ENCODE data around the gene CNDP1. TPM values are rescaled to one million over a fixed set of nuclear protein-coding genes. Genes with fewer than 3 reads are reported as not detected.
A peak's percentile ranks its signal among the peaks of the same experiment; 100 is the strongest.
"Not testable (repeated sequence)": the region's sequence is repeated elsewhere in the genome, so short reads cannot be mapped to it uniquely, and the experiment has no call there.

The CNDP1 gene
- total RNA-seq, 1 donor from 2014 or later, result 0.48 TPM

DNA sequence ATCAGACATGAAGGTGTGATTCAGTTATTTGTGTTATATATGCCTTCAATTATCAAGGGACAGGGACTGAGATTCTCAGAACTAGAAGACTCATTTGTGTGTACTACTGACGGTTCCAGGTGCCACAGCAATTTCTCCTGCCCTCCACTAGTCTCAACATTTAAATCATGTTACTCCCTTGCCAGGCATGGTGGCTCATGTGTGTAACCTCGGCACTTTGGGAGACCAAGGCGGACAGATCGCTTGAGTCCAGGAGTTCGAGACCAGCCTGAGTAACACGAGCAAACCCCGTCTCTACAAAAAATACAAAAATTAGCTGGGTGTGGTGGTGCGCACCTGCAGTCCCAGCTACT, 37.0 kb upstream of the CNDP1 start:
- Mint-ChIP-seq H3K27me3 (no peaks in the 10 kb centered on the region), H3K4me3 (peak overlapping the region; percentile 97), H3K9me3 (no peaks in the 10 kb centered on the region), H3K27ac (peak overlapping the region; percentile 91), H3K4me1 (ENCODE audit: unreplicated experiment) (peaks cover 29% of the 10 kb centered on the region), H3K36me3 (peaks cover 20% of the 10 kb centered on the region)
- TF ChIP-seq, protein P1, sequence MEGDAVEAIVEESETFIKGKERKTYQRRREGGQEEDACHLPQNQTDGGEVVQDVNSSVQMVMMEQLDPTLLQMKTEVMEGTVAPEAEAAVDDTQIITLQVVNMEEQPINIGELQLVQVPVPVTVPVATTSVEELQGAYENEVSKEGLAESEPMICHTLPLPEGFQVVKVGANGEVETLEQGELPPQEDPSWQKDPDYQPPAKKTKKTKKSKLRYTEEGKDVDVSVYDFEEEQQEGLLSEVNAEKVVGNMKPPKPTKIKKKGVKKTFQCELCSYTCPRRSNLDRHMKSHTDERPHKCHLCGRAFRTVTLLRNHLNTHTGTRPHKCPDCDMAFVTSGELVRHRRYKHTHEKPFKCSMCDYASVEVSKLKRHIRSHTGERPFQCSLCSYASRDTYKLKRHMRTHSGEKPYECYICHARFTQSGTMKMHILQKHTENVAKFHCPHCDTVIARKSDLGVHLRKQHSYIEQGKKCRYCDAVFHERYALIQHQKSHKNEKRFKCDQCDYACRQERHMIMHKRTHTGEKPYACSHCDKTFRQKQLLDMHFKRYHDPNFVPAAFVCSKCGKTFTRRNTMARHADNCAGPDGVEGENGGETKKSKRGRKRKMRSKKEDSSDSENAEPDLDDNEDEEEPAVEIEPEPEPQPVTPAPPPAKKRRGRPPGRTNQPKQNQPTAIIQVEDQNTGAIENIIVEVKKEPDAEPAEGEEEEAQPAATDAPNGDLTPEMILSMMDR (conservative IDR thresholded peaks at IDR 0.05), result no peak
- no peak for DNase-seq (ENCODE audit: extremely low spot score, unreplicated experiment)

DNA sequence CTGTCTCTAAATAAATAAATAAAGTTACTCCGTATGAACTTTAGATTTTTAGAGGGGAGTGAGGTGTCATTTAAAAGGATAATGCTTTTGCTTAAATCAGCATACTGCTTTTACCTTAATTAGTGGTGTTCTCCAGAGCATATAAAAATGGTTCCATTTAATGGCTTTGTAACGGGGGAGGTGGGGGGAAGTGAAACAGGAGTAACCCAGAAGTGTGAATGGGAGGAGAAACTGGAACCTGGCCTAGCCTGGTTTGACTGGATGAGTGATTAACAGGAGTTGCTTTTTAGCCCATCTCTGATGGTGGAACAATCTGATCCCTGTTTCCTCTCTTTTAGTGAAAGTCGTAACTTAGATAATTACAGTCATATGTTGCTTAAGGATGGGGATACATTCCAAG, 36.5 kb upstream of the CNDP1 start:
- H3K27ac Mint-ChIP-seq, result peak overlapping the region; percentile 91
- no peaks in the 10 kb centered on the region for H3K27me3 Mint-ChIP-seq
- peaks cover 29% of the 10 kb centered on the region for H3K4me1 Mint-ChIP-seq (ENCODE audit: unreplicated experiment)
- peaks cover 23% of the 10 kb centered on the region for H3K36me3 Mint-ChIP-seq
- no peak for DNase-seq (ENCODE audit: extremely low spot score, unreplicated experiment)
- TF ChIP-seq, protein P1 (conservative IDR thresholded peaks at IDR 0.05), result no peak
- H3K9me3 Mint-ChIP-seq, result no peaks in the 10 kb centered on the region
- peak overlapping the region; percentile 97 for H3K4me3 Mint-ChIP-seq

DNA sequence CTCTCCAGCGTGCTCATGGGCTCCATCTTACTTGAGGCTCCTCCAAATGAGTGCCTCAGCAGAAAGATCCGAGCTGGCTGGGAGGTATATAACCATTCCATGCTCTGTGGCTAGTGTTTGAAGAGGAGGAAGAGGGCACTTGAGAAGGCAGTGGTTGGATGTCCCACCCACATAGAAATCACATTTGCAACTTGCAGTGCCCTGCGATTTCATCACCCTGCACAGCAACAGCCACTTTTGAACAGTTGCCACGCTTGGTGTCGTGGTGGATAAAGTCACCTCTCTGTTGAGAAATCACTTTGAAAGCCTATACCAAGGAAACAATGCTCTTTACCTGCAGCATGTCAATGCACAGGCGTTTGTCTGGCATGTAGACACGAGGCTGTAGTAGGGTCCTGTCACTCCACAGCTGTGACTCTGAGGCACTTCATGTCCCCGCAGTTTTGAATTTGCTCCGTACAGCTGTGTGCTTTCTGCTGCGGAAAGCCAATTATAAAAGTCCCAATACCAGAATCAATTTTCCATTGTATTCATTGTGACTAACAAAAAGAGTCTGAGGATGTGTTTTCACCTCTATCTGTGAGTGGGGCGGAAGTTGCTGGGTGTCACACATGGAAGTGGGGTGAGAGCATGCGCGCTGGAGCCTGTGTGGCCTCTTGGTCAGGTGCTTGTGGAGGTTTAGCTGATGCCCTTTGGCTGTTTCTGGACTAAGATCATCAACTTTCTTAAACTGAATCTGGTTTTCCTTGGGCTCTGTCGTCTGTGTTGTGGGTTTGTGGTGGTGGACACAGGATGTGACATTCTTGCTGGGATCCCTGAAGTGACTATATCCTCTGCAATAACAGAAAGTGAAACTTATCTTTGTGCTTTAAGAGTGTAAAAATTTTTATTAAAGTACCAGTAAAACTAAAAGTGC, 35.3 kb upstream of the CNDP1 start:
- TF ChIP-seq, protein P1 (conservative IDR thresholded peaks at IDR 0.05), result no peak
- no peaks in the 10 kb centered on the region for H3K27me3 Mint-ChIP-seq
- peak overlapping the region; percentile 86 for H3K4me3 Mint-ChIP-seq
- H3K9me3 Mint-ChIP-seq, result no peaks in the 10 kb centered on the region
- DNase-seq (ENCODE audit: extremely low spot score, unreplicated experiment), result no peak
- peaks cover 29% of the 10 kb centered on the region for H3K4me1 Mint-ChIP-seq (ENCODE audit: unreplicated experiment)
- peaks cover 23% of the 10 kb centered on the region for H3K36me3 Mint-ChIP-seq
- peak overlapping the region; percentile 96 for H3K27ac Mint-ChIP-seq

DNA sequence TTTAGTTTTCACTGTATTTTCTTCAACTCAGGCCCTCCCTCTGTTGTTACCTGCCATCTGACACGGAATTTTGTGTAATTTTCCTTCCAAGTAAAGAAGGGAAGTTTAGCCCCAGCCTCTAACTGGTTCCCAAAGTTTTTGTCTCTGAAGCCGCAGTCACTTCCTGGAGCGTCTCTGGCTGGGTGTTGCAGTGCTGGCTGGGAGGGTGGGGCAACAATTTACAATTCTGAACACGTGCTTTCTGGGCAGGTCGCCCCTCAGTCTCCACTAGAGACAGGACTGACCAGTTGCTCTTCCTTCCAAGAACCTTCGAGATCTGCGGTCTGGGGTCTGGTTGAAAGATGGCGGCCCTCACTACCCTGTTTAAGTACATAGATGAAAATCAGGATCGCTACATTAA, 34.7 kb upstream of the CNDP1 start:
- Mint-ChIP-seq H3K27ac (peak overlapping the region; percentile 96), H3K4me1 (ENCODE audit: unreplicated experiment) (peaks cover 29% of the 10 kb centered on the region), H3K4me3 (peak overlapping the region; percentile 86), H3K27me3 (no peaks in the 10 kb centered on the region), H3K36me3 (peaks cover 23% of the 10 kb centered on the region), H3K9me3 (no peaks in the 10 kb centered on the region)
- TF ChIP-seq, protein P1 (conservative IDR thresholded peaks at IDR 0.05), result no peak
- no peak for DNase-seq (ENCODE audit: extremely low spot score, unreplicated experiment)

DNA sequence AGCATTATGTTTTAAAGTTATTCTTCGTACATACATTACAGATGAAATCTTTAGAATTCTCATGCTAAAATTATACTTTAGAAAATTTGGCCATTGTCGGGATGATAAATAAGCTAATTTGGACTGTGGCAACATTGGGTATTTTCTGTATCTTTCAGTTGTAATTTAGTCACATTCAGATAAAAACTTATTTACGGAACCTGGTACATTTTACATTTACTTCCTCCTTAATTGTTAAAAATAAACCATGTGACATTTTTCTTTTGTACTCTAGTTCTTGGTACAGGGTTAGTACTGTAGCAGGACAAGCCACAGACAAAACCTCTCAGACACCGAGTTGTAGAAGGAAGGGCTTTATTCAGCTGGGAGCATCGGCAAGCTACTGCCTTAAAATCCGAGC, 33.9 kb upstream of the CNDP1 start:
- peaks cover 29% of the 10 kb centered on the region for H3K4me1 Mint-ChIP-seq (ENCODE audit: unreplicated experiment)
- H3K4me3 Mint-ChIP-seq, result peak overlapping the region; percentile 86
- peak overlapping the region; percentile 96 for H3K27ac Mint-ChIP-seq

DNA sequence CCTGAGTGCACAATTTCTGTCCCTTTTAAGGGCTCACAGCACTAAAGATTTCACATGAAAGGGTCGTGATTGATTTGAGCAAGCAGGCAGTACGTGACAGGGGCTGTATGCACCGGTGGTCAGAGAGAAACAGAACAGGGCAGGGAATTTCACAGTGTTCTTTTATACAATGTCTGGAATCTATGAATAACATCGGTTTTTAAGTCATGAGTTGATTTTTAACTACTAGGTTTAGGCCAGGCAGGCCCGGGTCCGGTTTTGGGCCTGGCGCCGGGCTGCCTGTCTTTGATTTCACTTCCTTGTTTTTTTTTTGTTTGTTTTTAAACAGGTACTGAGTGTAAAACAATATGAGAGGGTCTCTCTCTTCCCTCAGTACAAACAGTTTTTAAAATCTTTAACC, 33.5 kb upstream of the CNDP1 start:
- Mint-ChIP-seq H3K36me3 (peaks cover 27% of the 10 kb centered on the region), H3K4me3 (peak overlapping the region; percentile 86), H3K4me1 (ENCODE audit: unreplicated experiment) (peaks cover 29% of the 10 kb centered on the region), H3K27ac (peak overlapping the region; percentile 96)
- not testable (repeated sequence) for DNase-seq (ENCODE audit: extremely low spot score, unreplicated experiment); H3K27me3 Mint-ChIP-seq; H3K9me3 Mint-ChIP-seq

More for the DNA sequence above, 33.9 kb upstream of the CNDP1 start:
- Mint-ChIP-seq H3K9me3 (no peaks in the 10 kb centered on the region), H3K36me3 (peaks cover 23% of the 10 kb centered on the region), H3K27me3 (no peaks in the 10 kb centered on the region)
- DNase-seq (ENCODE audit: extremely low spot score, unreplicated experiment), result no peak
- TF ChIP-seq, protein P1 (conservative IDR thresholded peaks at IDR 0.05), result no peak

Measured in type B pancreatic cell (in vitro differentiated cells).